ENCODE results near the gene FEM1A. TPM values are rescaled to one million over a fixed set of nuclear protein-coding genes. Genes with fewer than 3 reads are reported as not detected.
"Not testable (repeated sequence)": the region's sequence is repeated elsewhere in the genome, so short reads cannot be mapped to it uniquely, and the experiment has no call there.

FEM1A gene
- total RNA-seq, 2 donors from 2014 or later = 7.1 to 15.4 TPM

DNA sequence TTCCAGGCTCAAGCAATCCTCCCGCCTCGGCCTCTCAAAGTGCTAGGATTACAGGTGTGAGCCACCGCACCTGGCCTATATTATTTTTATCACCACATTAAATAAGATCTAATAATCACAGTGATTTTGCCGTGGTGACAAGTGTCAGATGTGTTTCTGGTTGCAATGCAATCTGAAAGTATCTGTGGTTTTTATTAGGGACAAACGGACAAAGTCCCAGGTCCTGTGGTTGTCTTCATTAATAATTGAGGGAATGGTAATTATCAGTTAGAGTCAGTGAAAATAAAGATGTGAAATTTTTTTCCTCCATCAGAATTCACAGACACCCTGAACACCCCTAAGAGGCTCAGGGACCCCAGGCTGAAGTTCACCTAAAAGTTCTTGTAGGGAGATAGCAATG is 41.2 kb downstream of the FEM1A start:
- no peaks in the 10 kb centered on the region for H3K27me3 Mint-ChIP-seq
- ATAC-seq (replicated peaks) = no peak
- H3K27ac Mint-ChIP-seq = no peak overlapping the region
- H3K4me3 Mint-ChIP-seq = peak overlapping the region; percentile 89
- H3K9me3 Mint-ChIP-seq = no peaks in the 10 kb centered on the region
- H3K4me1 Mint-ChIP-seq = peaks cover 14% of the 10 kb centered on the region
- H3K36me3 Mint-ChIP-seq (ENCODE audit: low read depth) = peaks cover 33% of the 10 kb centered on the region

DNA sequence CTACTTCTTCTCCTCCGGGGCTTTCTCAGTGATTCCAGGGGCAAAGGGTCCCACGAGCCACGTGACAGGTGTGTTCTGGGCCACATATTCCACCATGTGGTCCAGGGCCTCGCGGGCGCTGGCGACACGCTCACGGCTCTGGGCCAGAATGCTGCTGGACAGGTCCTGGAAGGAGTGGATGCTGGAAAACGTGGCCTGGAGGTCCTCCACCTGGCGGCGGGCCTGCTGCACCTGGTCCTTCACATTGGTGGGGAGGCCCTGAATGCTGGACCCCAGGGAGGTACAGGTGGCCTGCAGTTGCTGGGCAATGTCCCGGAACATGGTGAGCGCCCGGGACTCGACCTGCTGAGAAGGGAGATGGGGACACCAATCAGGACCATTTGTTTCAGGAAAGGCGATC is 47.7 kb downstream of the FEM1A start:
- peaks cover 56% of the 10 kb centered on the region for H3K36me3 Mint-ChIP-seq (ENCODE audit: low read depth)
- H3K4me3 Mint-ChIP-seq = no peak overlapping the region
- no peak overlapping the region for H3K27ac Mint-ChIP-seq
- H3K4me1 Mint-ChIP-seq = peaks cover 11% of the 10 kb centered on the region
- no peaks in the 10 kb centered on the region for H3K9me3 Mint-ChIP-seq
- H3K27me3 Mint-ChIP-seq = no peaks in the 10 kb centered on the region
- no peak for ATAC-seq (replicated peaks)

DNA sequence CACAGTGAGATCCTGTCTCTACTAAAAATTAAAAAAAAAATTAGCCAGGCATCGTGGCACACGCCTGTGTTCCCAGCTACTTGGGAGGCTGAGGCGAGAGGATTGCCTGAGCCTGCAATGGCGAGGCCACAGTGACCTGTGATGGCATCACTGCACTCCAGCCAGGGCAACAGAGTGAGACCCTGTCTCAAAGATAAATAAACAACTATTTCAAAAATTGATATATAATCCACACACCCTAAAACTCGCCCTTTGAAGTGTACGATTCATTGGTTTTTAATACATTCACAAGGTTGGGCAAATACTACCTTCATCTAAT is 52.1 kb downstream of the FEM1A start:
- no peaks in the 10 kb centered on the region for H3K27me3 Mint-ChIP-seq
- peaks cover 72% of the 10 kb centered on the region for H3K36me3 Mint-ChIP-seq (ENCODE audit: low read depth)
- H3K4me3 Mint-ChIP-seq = no peak overlapping the region
- H3K9me3 Mint-ChIP-seq = no peaks in the 10 kb centered on the region
- no peak overlapping the region for H3K27ac Mint-ChIP-seq
- ATAC-seq (replicated peaks) = no peak
- H3K4me1 Mint-ChIP-seq = peaks cover 11% of the 10 kb centered on the region

DNA sequence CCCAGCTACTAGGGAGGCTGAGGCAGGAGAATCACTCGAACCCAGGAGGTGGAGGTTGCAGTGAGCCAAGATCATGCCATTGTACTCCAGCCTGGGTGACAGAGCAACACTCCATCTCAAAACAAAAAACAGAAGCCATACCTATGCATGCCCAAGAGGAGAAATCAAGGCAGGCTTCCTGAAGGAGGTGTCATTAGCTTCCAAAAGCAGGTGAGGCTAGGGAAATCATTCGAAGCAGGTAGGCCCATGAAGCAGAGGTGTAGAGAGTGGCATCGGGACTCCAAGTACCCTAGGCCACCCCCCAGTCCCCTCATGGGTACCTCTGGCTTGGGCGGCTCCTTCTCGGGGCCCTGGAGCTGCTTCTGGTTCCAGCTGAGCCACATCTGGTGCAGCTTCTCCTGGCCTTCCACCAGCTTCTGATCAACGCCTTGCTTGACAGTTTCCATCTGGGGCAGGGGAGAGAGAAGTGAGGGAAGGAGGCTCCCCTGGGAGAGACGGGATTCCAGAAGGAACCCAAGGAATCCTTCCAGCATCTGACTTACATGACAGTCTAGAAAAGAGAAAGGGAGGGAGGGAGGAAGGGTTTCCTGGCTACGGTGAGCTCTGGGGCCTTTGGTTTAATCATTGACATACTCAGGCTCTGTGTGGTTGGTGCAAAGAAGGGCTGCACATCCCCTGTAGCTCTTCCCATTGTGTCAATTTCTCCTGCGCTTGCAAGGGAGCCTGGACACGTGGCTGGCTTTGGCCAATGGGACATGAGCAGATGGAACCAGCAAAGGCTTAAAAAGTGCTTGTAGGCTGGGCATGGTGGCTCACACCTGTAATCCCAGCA is 53.0 kb downstream of the FEM1A start:
- Mint-ChIP-seq H3K27ac (no peak overlapping the region), H3K36me3 (ENCODE audit: low read depth) (peaks cover 64% of the 10 kb centered on the region), H3K4me1 (peaks cover 11% of the 10 kb centered on the region), H3K27me3 (no peaks in the 10 kb centered on the region), H3K9me3 (no peaks in the 10 kb centered on the region), H3K4me3 (no peak overlapping the region)
- no peak for ATAC-seq (replicated peaks)

DNA sequence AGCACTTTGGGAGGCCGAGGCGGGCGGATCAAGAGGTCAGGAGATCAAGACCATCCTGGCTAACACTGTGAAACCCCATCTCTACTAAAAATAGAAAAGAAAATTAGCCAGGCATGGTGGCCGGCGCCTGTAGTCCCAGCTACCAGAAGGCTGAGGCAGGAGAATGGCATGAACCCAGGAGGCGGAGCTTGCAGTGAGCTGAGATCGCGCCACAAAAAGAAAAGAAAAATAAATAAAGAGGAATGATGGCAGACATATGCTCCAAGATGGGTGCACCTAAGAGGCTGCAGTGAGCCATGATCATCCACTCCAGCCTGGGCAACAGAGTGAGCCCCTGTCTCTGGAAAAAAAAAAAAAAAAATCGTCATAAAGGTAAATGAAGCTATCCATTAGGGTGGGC is 54.4 kb downstream of the FEM1A start:
- not testable (repeated sequence) for H3K27me3 Mint-ChIP-seq; ATAC-seq (replicated peaks); H3K4me3 Mint-ChIP-seq; H3K4me1 Mint-ChIP-seq; H3K27ac Mint-ChIP-seq; H3K9me3 Mint-ChIP-seq
- H3K36me3 Mint-ChIP-seq (ENCODE audit: low read depth) = peaks cover 54% of the 10 kb centered on the region

DNA sequence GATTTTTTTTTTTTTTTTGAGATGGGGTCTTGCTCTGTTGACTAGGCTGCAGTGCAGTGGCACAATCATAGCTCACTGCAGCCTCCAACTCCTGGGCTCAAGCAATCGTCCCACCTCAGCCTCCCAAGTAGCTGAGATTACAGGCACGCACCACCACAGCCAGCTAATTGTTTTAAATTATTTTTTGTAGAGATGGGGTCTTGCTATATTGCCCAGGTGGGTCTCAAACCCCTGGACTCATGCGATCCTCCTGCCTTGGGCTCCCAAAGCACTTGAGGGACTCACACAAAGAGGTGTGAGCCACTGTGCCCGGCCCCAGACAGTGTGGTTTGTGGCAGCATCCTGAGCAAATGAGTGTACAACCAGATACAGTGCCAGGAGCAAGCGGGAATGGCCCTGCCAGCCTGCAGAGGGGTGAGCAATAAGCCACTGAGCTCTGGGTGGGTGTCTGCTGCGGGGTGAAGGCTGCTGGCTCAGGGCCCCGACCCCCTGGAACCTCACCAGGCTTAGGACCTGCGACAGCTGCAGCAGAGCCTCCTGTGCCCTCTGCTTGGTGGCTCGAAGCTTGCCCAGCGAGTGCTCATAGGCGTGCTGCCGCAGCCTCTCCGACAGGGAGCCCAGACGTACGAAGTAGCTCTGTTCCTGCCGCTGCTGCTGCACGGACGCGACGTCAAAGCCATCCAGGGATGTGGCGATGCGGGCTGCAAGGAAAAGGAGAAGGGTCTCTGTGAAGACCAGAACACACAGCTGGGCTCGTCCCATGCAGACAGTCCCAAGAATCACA is 55.8 kb downstream of the FEM1A start:
- no peaks in the 10 kb centered on the region for H3K9me3 Mint-ChIP-seq
- no peak overlapping the region for H3K4me3 Mint-ChIP-seq
- H3K36me3 Mint-ChIP-seq (ENCODE audit: low read depth) = peaks cover 56% of the 10 kb centered on the region
- no peaks in the 10 kb centered on the region for H3K27me3 Mint-ChIP-seq
- H3K27ac Mint-ChIP-seq = no peak overlapping the region
- H3K4me1 Mint-ChIP-seq = no peaks in the 10 kb centered on the region
- no peak for ATAC-seq (replicated peaks)

DNA sequence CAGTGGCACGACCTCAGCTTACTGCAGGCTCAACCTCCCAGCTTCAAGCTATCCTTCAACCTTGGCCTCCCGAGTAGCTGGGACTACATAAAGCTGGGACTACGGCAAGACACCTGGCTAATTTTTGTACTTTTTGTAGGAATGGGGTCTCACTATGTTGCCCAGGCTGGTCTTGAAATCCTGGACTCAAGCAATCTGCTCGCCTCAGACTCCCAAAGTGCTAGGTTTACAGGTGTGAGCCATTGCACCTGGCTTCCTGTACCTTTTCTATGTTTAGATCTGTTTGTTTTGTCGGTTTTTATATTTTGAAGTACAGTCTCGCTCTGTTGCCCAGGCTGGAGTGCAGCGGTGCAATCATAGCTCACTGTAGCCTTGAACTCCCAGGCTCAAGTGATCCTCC is 57.5 kb downstream of the FEM1A start:
- no peaks in the 10 kb centered on the region for H3K9me3 Mint-ChIP-seq
- ATAC-seq (replicated peaks) = no peak
- no peaks in the 10 kb centered on the region for H3K27me3 Mint-ChIP-seq
- peaks cover 43% of the 10 kb centered on the region for H3K36me3 Mint-ChIP-seq (ENCODE audit: low read depth)
- no peaks in the 10 kb centered on the region for H3K4me1 Mint-ChIP-seq
- no peak overlapping the region for H3K4me3 Mint-ChIP-seq
- H3K27ac Mint-ChIP-seq = no peak overlapping the region

Other genes starting within 250 kb of the FEM1A start
- under 1 TPM in 1 of 2 donors, not detected in 1; 0.05 TPM for gene SEMA6B, start 232.1 kb upstream of the FEM1A start, total RNA-seq
- 10 to 100 TPM; 18.0 to 23.6 TPM for gene TNFAIP8L1, start 152.2 kb upstream of the FEM1A start, total RNA-seq
- gene MYDGF, start 121.4 kb upstream of the FEM1A start, total RNA-seq = 10 to 100 TPM; 47.8 to 79.0 TPM
- 10 to 100 TPM; 52.3 to 90.9 TPM for gene DPP9, start 67.9 kb upstream of the FEM1A start, total RNA-seq
- 10 to 100 TPM; 27.6 to 36.1 TPM for gene TICAM1, start 40.0 kb downstream of the FEM1A start, total RNA-seq
- 10 to 100 TPM; 46.4 to 56.7 TPM for gene PLIN3, start 75.9 kb downstream of the FEM1A start, total RNA-seq
- under 1 TPM; 0.16 to 0.19 TPM for gene ARRDC5, start 111.2 kb downstream of the FEM1A start, total RNA-seq
- gene UHRF1, start 117.8 kb downstream of the FEM1A start, total RNA-seq = 100 to 1,000 TPM in 1 of 2 donors, 10 to 100 TPM in 1; 52.1 to 129 TPM
- 10 to 100 TPM; 33.8 to 83.5 TPM for gene KDM4B, start 177.4 kb downstream of the FEM1A start, total RNA-seq

All from activated T-helper 17 cell treated with anti-CD3 and anti-CD28 coated beads, Interleukin-2, amount 50 U/mL, for 72 hours (primary cell).